Left ventricle myocardium inferior (tissue), 1 donor: ENCODE results near the gene RASSF7. TPM values are rescaled to one million over a fixed set of nuclear protein-coding genes. Genes with fewer than 3 reads are reported as not detected.

Experiments
- DNase-seq: peaks from one replicate; pipeline ENCODE4 v3.0.0-alpha.2; 2020
- H3K27ac ChIP-seq: fragments of 200-600 bp; replicated peaks from 2 replicates; pipeline ENCODE4 v1.8.0; 2021
- H3K27me3 ChIP-seq: fragments of 200-600 bp; 2 replicates; pipeline ENCODE4 v1.8.0; 2021; ENCODE audit warnings: low read depth
- H3K36me3 ChIP-seq: fragments of 200-600 bp; 2 replicates; pipeline ENCODE4 v1.8.0; 2021
- H3K4me1 ChIP-seq: fragments of 200-600 bp; 2 replicates; pipeline ENCODE4 v1.8.0; 2021
- H3K4me3 ChIP-seq: fragments of 200-600 bp; 2 replicates; pipeline ENCODE4 v1.8.0; 2021; ENCODE audit warnings: mild to moderate bottlenecking, moderate library complexity
- H3K9me3 ChIP-seq: fragments of 200-600 bp; replicated peaks from 2 replicates; pipeline ENCODE4 v1.8.0; 2021
- intact Hi-C: fragments of 100-400 bp; cut with micrococcal nuclease; formaldehyde crosslinking; loops from one replicate; pipeline ENCODE4 v1.11.0; 2022
- total RNA-seq: library from RNA; stranded (reverse); fragmentation: NEBNext Ultra II Directional; extraction: Animal tissue kit (Norgen Biotek cat#: 25700); gene quantifications from one replicate; pipeline ENCODE4 v1.2.1, GENCODE V29; 2021
- TF ChIP-seq, protein P1 (sequence below): fragments of 200-600 bp; IDR thresholded peaks from 2 replicates; pipeline ENCODE4 v1.8.0; 2021; ENCODE audit warnings: antibody characterized with exemption, mild to moderate bottlenecking, borderline replicate concordance
- donor health status: DM: no; HTN: yes; CAD: no; lungs with severe emphysema.

Gene RASSF7
- total RNA-seq, 1 donor from 2014 or later, result 4.5 TPM

DNA sequence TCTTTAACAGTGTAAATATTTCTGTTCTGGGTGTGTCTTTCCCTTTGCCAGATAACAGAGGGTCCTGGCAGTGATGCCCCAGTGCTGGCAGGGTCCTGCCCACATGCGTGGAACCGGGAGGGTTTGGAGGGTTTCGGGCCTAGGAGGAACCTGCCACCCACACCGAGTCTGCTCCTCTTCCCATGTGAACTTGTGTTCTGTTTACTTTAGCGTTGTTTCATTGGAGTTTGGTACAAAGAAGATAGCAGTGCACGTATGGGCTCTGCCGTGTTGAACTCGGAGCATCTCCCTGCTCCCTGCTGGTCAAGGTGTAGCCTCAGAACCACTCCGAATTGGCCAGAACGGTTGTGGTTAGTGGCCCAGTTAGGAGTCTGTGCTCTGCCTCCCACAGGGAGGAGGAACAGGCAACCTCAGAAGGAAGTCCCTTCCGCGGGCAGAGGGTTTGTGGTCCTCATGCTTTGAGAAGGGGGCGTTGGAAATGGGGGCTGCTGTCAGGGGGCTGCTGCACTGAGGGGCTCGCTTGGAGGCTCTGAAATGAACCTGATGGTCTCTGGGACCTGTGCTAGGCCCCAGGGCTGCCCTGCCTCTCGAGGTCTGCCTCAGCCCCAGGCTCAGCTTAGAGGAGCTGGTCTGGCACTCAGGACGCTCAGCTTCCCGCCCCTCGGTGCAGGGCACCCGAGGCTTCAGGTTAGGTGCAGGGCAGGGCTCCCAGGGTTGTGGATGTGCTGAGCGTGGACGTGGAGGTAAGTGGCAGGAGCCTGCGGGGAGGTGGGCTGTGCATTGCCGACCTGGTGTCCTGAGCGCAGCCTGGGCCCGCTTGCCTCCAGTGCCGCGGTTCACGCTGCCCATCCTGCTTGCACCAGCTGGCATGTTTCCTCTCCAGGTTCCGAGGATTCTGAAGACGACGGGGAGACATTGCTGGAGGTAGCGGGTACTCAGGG, 25.9 kb downstream of the RASSF7 start:
- H3K4me3 ChIP-seq, result no peak overlapping the region
- no peaks in the 10 kb centered on the region for H3K9me3 ChIP-seq
- TF ChIP-seq, protein P1, sequence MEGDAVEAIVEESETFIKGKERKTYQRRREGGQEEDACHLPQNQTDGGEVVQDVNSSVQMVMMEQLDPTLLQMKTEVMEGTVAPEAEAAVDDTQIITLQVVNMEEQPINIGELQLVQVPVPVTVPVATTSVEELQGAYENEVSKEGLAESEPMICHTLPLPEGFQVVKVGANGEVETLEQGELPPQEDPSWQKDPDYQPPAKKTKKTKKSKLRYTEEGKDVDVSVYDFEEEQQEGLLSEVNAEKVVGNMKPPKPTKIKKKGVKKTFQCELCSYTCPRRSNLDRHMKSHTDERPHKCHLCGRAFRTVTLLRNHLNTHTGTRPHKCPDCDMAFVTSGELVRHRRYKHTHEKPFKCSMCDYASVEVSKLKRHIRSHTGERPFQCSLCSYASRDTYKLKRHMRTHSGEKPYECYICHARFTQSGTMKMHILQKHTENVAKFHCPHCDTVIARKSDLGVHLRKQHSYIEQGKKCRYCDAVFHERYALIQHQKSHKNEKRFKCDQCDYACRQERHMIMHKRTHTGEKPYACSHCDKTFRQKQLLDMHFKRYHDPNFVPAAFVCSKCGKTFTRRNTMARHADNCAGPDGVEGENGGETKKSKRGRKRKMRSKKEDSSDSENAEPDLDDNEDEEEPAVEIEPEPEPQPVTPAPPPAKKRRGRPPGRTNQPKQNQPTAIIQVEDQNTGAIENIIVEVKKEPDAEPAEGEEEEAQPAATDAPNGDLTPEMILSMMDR, result no peak
- peaks cover 92% of the 10 kb centered on the region for H3K36me3 ChIP-seq
- H3K27me3 ChIP-seq, result no peaks in the 10 kb centered on the region
- no peak overlapping the region for H3K27ac ChIP-seq
- intact Hi-C loops, result no loop called here
- no peak for DNase-seq
- H3K4me1 ChIP-seq, result peaks cover 5% of the 10 kb centered on the region

DNA sequence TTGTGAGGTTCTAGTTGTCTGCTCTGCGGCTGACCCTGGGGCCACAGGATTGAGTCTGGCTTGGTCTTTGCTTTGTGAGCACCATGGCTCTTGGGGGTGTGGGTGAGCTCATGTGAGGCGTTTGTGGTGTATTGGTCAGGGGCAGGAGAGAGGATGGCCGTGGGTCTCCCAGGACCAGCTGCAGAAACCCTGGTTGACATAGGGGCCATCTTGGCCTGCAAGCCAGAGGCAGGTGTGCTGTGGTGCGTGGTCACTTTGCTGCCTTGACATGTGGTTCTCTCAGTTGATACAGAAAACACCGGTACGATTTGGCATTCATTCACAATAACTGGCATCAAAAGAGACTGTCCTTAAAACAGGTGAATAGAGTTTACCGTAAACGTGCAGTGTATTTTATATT, 26.8 kb downstream of the RASSF7 start:
- Histone ChIP-seq H3K9me3 (no peaks in the 10 kb centered on the region), H3K4me3 (no peak overlapping the region), H3K36me3 (peaks cover 91% of the 10 kb centered on the region), H3K4me1 (no peaks in the 10 kb centered on the region), H3K27me3 (no peaks in the 10 kb centered on the region), H3K27ac (no peak overlapping the region)
- TF ChIP-seq, protein P1, result no peak
- intact Hi-C loops, result no loop called here
- no peak for DNase-seq

DNA sequence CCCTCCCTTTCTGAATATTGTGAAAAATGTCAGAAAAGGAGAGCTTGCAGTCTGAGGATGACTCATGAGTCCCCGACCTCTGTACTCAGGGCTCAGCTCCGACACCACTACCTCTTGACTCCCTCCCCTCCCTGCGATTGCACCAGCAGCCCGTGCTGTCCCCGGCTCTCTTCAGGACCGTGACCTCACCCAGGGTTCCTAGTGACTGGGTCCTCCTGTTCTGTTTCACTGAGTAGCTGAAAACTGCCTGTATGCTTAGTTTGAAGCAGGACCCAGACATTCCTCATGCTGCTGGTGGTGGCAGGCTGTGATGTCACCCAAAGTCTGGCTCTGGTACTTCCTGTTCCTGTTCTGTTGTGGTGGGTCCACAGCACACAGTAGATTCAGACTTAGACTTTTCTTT, 27.2 kb downstream of the RASSF7 start:
- H3K27ac ChIP-seq, result no peak overlapping the region
- H3K27me3 ChIP-seq, result no peaks in the 10 kb centered on the region
- TF ChIP-seq, protein P1, result no peak
- intact Hi-C loops, result no loop called here
- no peaks in the 10 kb centered on the region for H3K9me3 ChIP-seq
- no peak overlapping the region for H3K4me3 ChIP-seq
- peaks cover 91% of the 10 kb centered on the region for H3K36me3 ChIP-seq
- no peaks in the 10 kb centered on the region for H3K4me1 ChIP-seq
- no peak for DNase-seq

DNA sequence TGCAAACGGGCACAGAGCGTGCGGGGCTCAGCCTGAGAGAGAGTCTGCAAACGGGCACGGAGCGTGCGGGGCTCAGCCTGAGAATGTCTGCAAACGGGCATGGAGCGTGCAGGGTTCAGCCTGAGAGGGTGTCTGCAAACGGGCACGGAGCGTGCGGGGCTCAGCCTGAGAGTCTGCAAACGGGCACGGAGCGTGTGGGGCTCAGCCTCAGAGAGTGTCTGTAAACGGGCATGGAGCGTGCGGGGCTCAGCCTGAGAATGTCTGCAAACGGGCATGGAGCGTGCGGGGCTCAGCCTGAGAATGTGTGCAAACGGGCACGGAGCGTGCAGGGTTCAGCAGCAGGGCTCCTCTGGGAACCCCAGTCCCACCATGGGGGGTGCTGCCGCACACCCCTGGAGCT, 29.0 kb downstream of the RASSF7 start:
- Histone ChIP-seq H3K36me3 (peaks cover 91% of the 10 kb centered on the region), H3K27ac (no peak overlapping the region), H3K4me1 (no peaks in the 10 kb centered on the region), H3K27me3 (no peaks in the 10 kb centered on the region), H3K4me3 (no peak overlapping the region), H3K9me3 (no peaks in the 10 kb centered on the region)
- TF ChIP-seq, protein P1, result no peak
- intact Hi-C loops, result no loop called here
- DNase-seq, result no peak

DNA sequence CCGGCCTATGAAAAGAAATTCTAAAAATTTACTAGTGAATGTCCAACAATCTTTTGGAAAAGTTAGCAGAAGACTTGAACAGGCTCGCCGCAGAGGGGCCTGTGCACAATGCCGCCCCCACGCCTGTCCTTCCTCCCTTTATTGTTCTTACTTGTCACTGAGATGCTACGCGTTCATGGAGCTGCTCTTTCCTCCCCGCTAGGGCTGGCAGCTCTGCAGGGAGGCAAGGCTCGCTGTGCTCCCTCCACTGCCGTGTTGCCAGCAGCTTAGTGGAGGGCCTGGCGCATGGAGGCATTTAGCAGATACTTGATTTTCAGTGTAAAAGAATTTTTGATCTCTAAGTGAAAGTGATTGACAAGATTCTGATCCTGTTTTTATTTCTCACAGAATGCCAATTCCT, 30.2 kb downstream of the RASSF7 start:
- TF ChIP-seq, protein P1, result no peak
- H3K27ac ChIP-seq, result no peak overlapping the region
- DNase-seq, result no peak
- H3K36me3 ChIP-seq, result peaks cover 97% of the 10 kb centered on the region
- no peaks in the 10 kb centered on the region for H3K27me3 ChIP-seq
- no peaks in the 10 kb centered on the region for H3K4me1 ChIP-seq
- intact Hi-C loops, result no loop called here
- H3K4me3 ChIP-seq, result no peak overlapping the region
- H3K9me3 ChIP-seq, result no peaks in the 10 kb centered on the region
